Measurements from ENCODE around the gene PANK2.

DNA sequence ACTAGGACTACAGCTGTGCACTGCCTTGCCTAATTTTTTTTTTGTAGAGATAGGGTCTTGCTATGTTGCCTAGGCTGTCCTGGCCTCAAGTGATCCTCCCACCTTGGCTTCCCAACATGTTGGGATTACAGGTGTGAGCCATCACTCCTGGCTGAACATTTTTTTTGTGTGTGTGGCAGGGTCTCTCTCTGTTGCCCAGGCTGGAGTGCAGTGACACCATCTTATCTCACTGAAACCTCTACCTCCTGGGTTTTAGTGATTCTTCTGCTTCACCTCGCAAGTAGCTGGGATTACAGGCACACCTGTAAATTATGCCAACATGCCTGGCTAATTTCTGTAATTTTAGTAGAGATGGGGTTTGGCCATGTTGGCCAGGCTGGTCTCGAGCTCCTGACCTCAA is 25.3 kb downstream of the PANK2 start:
- TF ChIP-seq, protein P1, sequence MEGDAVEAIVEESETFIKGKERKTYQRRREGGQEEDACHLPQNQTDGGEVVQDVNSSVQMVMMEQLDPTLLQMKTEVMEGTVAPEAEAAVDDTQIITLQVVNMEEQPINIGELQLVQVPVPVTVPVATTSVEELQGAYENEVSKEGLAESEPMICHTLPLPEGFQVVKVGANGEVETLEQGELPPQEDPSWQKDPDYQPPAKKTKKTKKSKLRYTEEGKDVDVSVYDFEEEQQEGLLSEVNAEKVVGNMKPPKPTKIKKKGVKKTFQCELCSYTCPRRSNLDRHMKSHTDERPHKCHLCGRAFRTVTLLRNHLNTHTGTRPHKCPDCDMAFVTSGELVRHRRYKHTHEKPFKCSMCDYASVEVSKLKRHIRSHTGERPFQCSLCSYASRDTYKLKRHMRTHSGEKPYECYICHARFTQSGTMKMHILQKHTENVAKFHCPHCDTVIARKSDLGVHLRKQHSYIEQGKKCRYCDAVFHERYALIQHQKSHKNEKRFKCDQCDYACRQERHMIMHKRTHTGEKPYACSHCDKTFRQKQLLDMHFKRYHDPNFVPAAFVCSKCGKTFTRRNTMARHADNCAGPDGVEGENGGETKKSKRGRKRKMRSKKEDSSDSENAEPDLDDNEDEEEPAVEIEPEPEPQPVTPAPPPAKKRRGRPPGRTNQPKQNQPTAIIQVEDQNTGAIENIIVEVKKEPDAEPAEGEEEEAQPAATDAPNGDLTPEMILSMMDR (IDR thresholded peaks at IDR 0.05): no peak
- TF ChIP-seq POLR2AphosphoS5 (IDR thresholded peaks at IDR 0.05) (no peak), POLR2A (IDR thresholded peaks at IDR 0.05) (no peak), EP300 (IDR thresholded peaks at IDR 0.05; ENCODE audit: low read depth) (no peak)

Data from transverse colon (tissue), 4 donors.